Measurements from ENCODE around the gene TMTC3.

The TMTC3 gene

DNA sequence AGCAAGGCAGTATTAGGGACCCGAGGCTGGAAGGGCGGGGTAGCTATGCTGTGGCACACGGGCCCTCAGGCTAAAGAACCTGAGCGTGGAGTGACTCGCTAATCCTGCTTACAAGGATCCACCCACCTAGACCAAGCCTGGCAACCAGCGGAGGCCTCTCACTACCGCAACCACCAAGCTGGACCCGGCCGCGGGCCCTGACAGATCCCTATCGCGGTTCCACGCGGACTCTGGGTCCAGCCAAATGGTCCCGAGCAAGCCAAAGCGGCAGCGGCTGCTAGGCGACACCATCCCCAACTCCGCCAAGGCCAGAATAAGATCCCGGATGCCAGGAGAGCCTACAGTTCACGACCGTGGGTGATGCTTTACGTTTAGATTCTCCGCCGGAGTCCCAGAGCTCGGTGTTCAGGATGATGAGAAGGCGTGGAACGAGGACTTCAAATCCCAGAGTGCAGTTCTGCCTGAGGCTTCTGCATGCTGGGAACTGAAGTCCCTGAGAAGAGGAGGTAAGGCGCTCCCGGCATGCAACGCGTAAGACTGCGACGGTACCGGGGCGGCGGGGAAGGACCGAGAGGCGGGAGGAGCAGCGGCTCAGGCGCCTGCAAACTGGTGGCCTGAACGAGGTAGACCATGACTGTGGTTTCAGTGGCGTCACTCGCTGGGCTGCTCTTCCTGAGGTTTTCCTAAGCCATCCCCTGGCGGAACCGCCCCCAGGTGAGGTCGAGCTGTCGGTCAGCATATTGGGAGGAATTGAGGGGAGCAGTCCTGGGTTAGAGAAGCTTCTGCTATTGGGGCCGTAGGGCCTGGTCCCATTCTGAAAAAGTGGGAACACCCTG lies at the start of gene TMTC3, which contains the start of gene CEP290:
TMTC3 (plus strand) TSS at position 534 of the 836 bp plus-strand sequence. CDS start 6,009 bp downstream, outside the sequence.
CEP290 (minus strand) TSS at position 315 of the 836 bp plus-strand sequence. CDS start 781 bp downstream, outside the sequence.
- TF ChIP-seq, protein P1, sequence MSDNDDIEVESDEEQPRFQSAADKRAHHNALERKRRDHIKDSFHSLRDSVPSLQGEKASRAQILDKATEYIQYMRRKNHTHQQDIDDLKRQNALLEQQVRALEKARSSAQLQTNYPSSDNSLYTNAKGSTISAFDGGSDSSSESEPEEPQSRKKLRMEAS (IDR thresholded peaks at IDR 0.05) = peak; percentile 71
- peak; percentile 67 for TF ChIP-seq TCF12 (IDR thresholded peaks at IDR 0.05; ENCODE audit: low read depth)
- 0 out of 2 replicates have a peak, but pooled peaks have one; percentile 63 for TF ChIP-seq CREB1 (IDR thresholded peaks at IDR 0.05; ENCODE audit: low read depth)
- TF ChIP-seq, protein P2, sequence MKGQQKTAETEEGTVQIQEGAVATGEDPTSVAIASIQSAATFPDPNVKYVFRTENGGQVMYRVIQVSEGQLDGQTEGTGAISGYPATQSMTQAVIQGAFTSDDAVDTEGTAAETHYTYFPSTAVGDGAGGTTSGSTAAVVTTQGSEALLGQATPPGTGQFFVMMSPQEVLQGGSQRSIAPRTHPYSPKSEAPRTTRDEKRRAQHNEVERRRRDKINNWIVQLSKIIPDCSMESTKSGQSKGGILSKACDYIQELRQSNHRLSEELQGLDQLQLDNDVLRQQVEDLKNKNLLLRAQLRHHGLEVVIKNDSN (IDR thresholded peaks at IDR 0.05) = no peak
- TF ChIP-seq EGR1 (IDR thresholded peaks at IDR 0.05) = 0 out of 2 replicates have a peak, but pooled peaks have one; percentile 7
- TF ChIP-seq CEBPB (IDR thresholded peaks at IDR 0.05) = peak; percentile 9; the same call in 1 of the 2 replicates
- TF ChIP-seq FOXM1 (IDR thresholded peaks at IDR 0.05; ENCODE audit: borderline replicate concordance, low read depth) = no peak
- TF ChIP-seq TEAD4 (IDR thresholded peaks at IDR 0.05) = 0 out of 2 replicates have a peak, but pooled peaks have one; percentile 37
- TF ChIP-seq ZBTB7A (IDR thresholded peaks at IDR 0.05; ENCODE audit: low read depth) = no peak
- TF ChIP-seq RAD21 (IDR thresholded peaks at IDR 0.05; ENCODE audit: low read depth) = no peak
- peak; percentile 22; the same call in 1 of the 2 replicates for TF ChIP-seq EP300 (IDR thresholded peaks at IDR 0.05; ENCODE audit: borderline replicate concordance)
- TF ChIP-seq, protein P3, sequence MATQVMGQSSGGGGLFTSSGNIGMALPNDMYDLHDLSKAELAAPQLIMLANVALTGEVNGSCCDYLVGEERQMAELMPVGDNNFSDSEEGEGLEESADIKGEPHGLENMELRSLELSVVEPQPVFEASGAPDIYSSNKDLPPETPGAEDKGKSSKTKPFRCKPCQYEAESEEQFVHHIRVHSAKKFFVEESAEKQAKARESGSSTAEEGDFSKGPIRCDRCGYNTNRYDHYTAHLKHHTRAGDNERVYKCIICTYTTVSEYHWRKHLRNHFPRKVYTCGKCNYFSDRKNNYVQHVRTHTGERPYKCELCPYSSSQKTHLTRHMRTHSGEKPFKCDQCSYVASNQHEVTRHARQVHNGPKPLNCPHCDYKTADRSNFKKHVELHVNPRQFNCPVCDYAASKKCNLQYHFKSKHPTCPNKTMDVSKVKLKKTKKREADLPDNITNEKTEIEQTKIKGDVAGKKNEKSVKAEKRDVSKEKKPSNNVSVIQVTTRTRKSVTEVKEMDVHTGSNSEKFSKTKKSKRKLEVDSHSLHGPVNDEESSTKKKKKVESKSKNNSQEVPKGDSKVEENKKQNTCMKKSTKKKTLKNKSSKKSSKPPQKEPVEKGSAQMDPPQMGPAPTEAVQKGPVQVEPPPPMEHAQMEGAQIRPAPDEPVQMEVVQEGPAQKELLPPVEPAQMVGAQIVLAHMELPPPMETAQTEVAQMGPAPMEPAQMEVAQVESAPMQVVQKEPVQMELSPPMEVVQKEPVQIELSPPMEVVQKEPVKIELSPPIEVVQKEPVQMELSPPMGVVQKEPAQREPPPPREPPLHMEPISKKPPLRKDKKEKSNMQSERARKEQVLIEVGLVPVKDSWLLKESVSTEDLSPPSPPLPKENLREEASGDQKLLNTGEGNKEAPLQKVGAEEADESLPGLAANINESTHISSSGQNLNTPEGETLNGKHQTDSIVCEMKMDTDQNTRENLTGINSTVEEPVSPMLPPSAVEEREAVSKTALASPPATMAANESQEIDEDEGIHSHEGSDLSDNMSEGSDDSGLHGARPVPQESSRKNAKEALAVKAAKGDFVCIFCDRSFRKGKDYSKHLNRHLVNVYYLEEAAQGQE (IDR thresholded peaks at IDR 0.05; ENCODE audit: low read depth) = no peak
- TF ChIP-seq TAF1 (IDR thresholded peaks at IDR 0.05; ENCODE audit: low read depth) = peak; percentile 70
- TF ChIP-seq YY1 (IDR thresholded peaks at IDR 0.05; ENCODE audit: low read depth) = peak; percentile 72

DNA sequence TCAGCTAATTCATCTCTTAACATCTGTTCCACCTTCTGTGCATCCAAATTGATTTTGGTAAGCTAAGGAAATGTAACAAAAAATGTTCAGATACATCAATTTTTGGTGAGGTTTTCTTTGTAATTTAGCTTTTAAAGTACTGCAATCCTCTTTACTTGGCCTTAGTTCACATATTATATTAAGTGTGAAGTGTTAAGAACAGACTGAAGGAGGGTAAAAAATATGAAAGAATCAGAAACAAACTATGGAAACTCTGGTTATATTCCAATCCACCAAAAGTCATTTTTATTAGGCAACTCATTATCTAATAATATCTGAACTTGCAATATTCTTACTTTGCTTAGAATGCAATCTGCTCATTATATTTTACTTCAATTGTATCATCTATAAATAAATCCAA lies 49.3 kb upstream of the TMTC3 start:
- TF ChIP-seq, protein P2 (IDR thresholded peaks at IDR 0.05) = no peak
- TF ChIP-seq TCF12 (IDR thresholded peaks at IDR 0.05; ENCODE audit: low read depth) (no peak), TEAD4 (IDR thresholded peaks at IDR 0.05) (no peak), ZBTB7A (IDR thresholded peaks at IDR 0.05; ENCODE audit: low read depth) (no peak), TAF1 (IDR thresholded peaks at IDR 0.05; ENCODE audit: low read depth) (no peak), CEBPB (IDR thresholded peaks at IDR 0.05) (no peak), YY1 (IDR thresholded peaks at IDR 0.05; ENCODE audit: low read depth) (no peak), FOXM1 (IDR thresholded peaks at IDR 0.05; ENCODE audit: borderline replicate concordance, low read depth) (no peak), NFIC (IDR thresholded peaks at IDR 0.05) (no peak), RAD21 (IDR thresholded peaks at IDR 0.05; ENCODE audit: low read depth) (no peak), CREB1 (IDR thresholded peaks at IDR 0.05; ENCODE audit: low read depth) (no peak), EP300 (IDR thresholded peaks at IDR 0.05; ENCODE audit: borderline replicate concordance) (no peak), EGR1 (IDR thresholded peaks at IDR 0.05) (no peak)
- TF ChIP-seq, protein P3 (IDR thresholded peaks at IDR 0.05; ENCODE audit: low read depth) = no peak
- TF ChIP-seq, protein P1 (IDR thresholded peaks at IDR 0.05) = no peak

DNA sequence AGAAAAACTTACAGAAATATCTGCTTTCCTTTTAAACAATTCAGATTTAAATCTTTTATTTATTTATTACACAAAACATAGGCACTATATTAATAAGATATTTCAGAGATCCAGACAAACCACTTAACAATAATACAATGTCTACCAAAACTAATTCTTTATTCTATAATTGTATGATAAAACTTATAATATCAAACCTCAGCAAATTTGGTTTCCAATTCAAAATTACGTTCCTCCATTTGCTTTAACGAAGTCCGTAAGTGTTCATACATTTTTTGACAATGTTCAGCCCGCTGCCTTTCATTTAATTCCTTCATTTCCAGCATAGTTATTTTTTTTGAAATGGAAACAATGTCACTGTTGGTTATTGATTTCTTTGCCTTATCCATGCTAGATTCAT lies 48.5 kb upstream of the TMTC3 start:
- no peak for TF ChIP-seq EGR1 (IDR thresholded peaks at IDR 0.05)
- TF ChIP-seq EP300 (IDR thresholded peaks at IDR 0.05; ENCODE audit: borderline replicate concordance) = no peak
- TF ChIP-seq ZBTB7A (IDR thresholded peaks at IDR 0.05; ENCODE audit: low read depth) = no peak
- TF ChIP-seq, protein P2 (IDR thresholded peaks at IDR 0.05) = no peak
- TF ChIP-seq TAF1 (IDR thresholded peaks at IDR 0.05; ENCODE audit: low read depth) = no peak
- TF ChIP-seq RAD21 (IDR thresholded peaks at IDR 0.05; ENCODE audit: low read depth) = no peak
- no peak for TF ChIP-seq TCF12 (IDR thresholded peaks at IDR 0.05; ENCODE audit: low read depth)
- TF ChIP-seq, protein P1 (IDR thresholded peaks at IDR 0.05) = no peak
- TF ChIP-seq NFIC (IDR thresholded peaks at IDR 0.05) = no peak
- TF ChIP-seq TEAD4 (IDR thresholded peaks at IDR 0.05) = no peak
- no peak for TF ChIP-seq CEBPB (IDR thresholded peaks at IDR 0.05)
- TF ChIP-seq FOXM1 (IDR thresholded peaks at IDR 0.05; ENCODE audit: borderline replicate concordance, low read depth) = no peak

DNA sequence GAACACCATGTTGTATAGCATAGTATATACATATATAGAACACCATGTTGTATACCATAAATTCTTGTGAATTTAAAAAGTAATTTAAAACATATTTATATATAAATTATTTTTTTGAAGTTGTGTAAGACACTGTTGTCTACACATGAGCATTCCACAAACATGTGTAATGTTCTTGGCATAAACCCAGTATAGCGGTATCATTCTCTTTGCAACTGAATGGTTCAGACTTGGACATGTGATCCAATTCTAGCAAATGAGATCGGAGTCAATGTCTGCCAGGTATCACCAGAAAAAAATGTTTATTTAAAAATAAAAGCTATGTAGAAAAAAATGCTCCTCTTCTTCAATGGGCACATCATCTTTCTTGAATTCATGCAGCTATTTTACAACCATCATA lies 34.1 kb upstream of the TMTC3 start:
- TF ChIP-seq, protein P3 (IDR thresholded peaks at IDR 0.05; ENCODE audit: low read depth) = no peak
- no peak for TF ChIP-seq RAD21 (IDR thresholded peaks at IDR 0.05; ENCODE audit: low read depth)
- TF ChIP-seq, protein P1 (IDR thresholded peaks at IDR 0.05) = no peak
- TF ChIP-seq TEAD4 (IDR thresholded peaks at IDR 0.05) = no peak
